ENCODE measurements around the gene ATG101. TPM values are rescaled to one million over a fixed set of nuclear protein-coding genes. Genes with fewer than 3 reads are reported as not detected.

ATG101 gene
- total RNA-seq, 2 experiments from 2014 or later, result 38.0 to 53.9 TPM

GRCh38 chr12:52035190-52035589, 34.6 kb upstream of the ATG101 start:
- Histone ChIP-seq H2AFZ (ENCODE audit: low read length) (no peak overlapping the region), H4K20me1 (ENCODE audit: insufficient read depth, low read length) (no peaks in the 10 kb centered on the region), H3K9me3 (ENCODE audit: low read length) (no peaks in the 10 kb centered on the region), H3K4me3 (ENCODE audit: low read depth, low read length, poor library complexity, severe bottlenecking) (no peak overlapping the region), H3K36me3 (ENCODE audit: insufficient read depth, low read length) (no peaks in the 10 kb centered on the region), H3K4me2 (ENCODE audit: low read length) (no peak overlapping the region), H3K9me2 (ENCODE audit: insufficient read depth, low read length) (no peaks in the 10 kb centered on the region), H3K27ac (ENCODE audit: low read depth, low read length, poor library complexity, severe bottlenecking) (no peak overlapping the region), H3K79me2 (ENCODE audit: insufficient read depth, low read depth, low read length) (peaks cover 22% of the 10 kb centered on the region; the same call in 1 of the 2 replicates), H3K4me1 (ENCODE audit: insufficient read depth, low read length, poor library complexity, severe bottlenecking) (peaks cover 61% of the 10 kb centered on the region)
- no TSS peak for BruUV-seq (replicated peaks)
- intact Hi-C loops (cut with micrococcal nuclease; ENCODE audit: unreplicated experiment), result no loop called here
- POLR2A ChIA-PET, result no interaction called here
- CTCF ChIA-PET (ENCODE audit: unreplicated experiment), result no interaction called here
- no peak for TF ChIP-seq EZH2phosphoT487 (IDR thresholded peaks at IDR 0.05; ENCODE audit: borderline replicate concordance, low read depth, low read length)
- no peak for TF ChIP-seq CTCF (conservative IDR thresholded peaks at IDR 0.05; ENCODE audit: low read length)
- DNase-seq (ENCODE audit: low spot score), result no peak

- Histone ChIP-seq H3K9me2 (ENCODE audit: insufficient read depth, low read length) (no peaks in the 10 kb centered on the region), H3K4me3 (ENCODE audit: low read depth, low read length, poor library complexity, severe bottlenecking) (no peak overlapping the region), H3K27ac (ENCODE audit: low read depth, low read length, poor library complexity, severe bottlenecking) (peak overlapping the region; percentile 53), H2AFZ (ENCODE audit: low read length) (no peak overlapping the region), H3K79me2 (ENCODE audit: insufficient read depth, low read depth, low read length) (peaks cover 22% of the 10 kb centered on the region; the same call in 1 of the 2 replicates), H3K9me3 (ENCODE audit: low read length) (no peaks in the 10 kb centered on the region), H3K4me1 (ENCODE audit: insufficient read depth, low read length, poor library complexity, severe bottlenecking) (peaks cover 68% of the 10 kb centered on the region), H3K36me3 (ENCODE audit: insufficient read depth, low read length) (no peaks in the 10 kb centered on the region), H3K4me2 (ENCODE audit: low read length) (peak overlapping the region; percentile 69), H4K20me1 (ENCODE audit: insufficient read depth, low read length) (no peaks in the 10 kb centered on the region)
- TF ChIP-seq CTCF (conservative IDR thresholded peaks at IDR 0.05; ENCODE audit: low read length) (no peak), EZH2phosphoT487 (IDR thresholded peaks at IDR 0.05; ENCODE audit: borderline replicate concordance, low read depth, low read length) (no peak)
- intact Hi-C loops (cut with micrococcal nuclease; ENCODE audit: unreplicated experiment), result loop anchor here (2.0 kb wide), 1 partner anchor 15 kb away; the partner anchor contains the start of gene NR4A1
- ChIA-PET POLR2A (no interaction called here), CTCF (ENCODE audit: unreplicated experiment) (interaction anchor here (0.8 kb wide), 1 partner anchor 10 kb away, joined by 4 read pairs; no protein-coding TSS in a partner anchor)
- BruUV-seq (replicated peaks), result no TSS peak
- no peak for DNase-seq (ENCODE audit: low spot score)
These were observed 33.9 kb upstream of the ATG101 start for GRCh38 chr12:52035926-52036325.

- H3K4me1 ChIP-seq (ENCODE audit: insufficient read depth, low read length, poor library complexity, severe bottlenecking), result peaks cover 76% of the 10 kb centered on the region
- DNase-seq (ENCODE audit: low spot score), result peak; percentile 84
These were observed 33.1 kb upstream of the ATG101 start for GRCh38 chr12:52036587-52037171.

More at GRCh38 chr12:52036587-52037171, 33.1 kb upstream of the ATG101 start:
- BruUV-seq (replicated peaks), result no TSS peak
- Histone ChIP-seq H3K9me3 (ENCODE audit: low read length) (no peaks in the 10 kb centered on the region), H3K27ac (ENCODE audit: low read depth, low read length, poor library complexity, severe bottlenecking) (peak overlapping the region; percentile 53), H3K36me3 (ENCODE audit: insufficient read depth, low read length) (no peaks in the 10 kb centered on the region), H3K9me2 (ENCODE audit: insufficient read depth, low read length) (no peaks in the 10 kb centered on the region), H4K20me1 (ENCODE audit: insufficient read depth, low read length) (no peaks in the 10 kb centered on the region), H2AFZ (ENCODE audit: low read length) (peak overlapping the region; percentile 76), H3K79me2 (ENCODE audit: insufficient read depth, low read depth, low read length) (peaks cover 22% of the 10 kb centered on the region; the same call in 1 of the 2 replicates), H3K4me3 (ENCODE audit: low read depth, low read length, poor library complexity, severe bottlenecking) (peak overlapping the region; percentile 65), H3K4me2 (ENCODE audit: low read length) (peak overlapping the region; percentile 69)
- TF ChIP-seq EZH2phosphoT487 (IDR thresholded peaks at IDR 0.05; ENCODE audit: borderline replicate concordance, low read depth, low read length), result no peak
- no peak for TF ChIP-seq CTCF (conservative IDR thresholded peaks at IDR 0.05; ENCODE audit: low read length)
- CTCF ChIA-PET (ENCODE audit: unreplicated experiment), result interaction anchor here (0.8 kb wide), 1 partner anchor 11 kb away, joined by 4 read pairs; no protein-coding TSS in a partner anchor
- intact Hi-C loops (cut with micrococcal nuclease; ENCODE audit: unreplicated experiment), result loop anchor here (2.0 kb wide), 1 partner anchor 14 kb away; the partner anchor contains the start of gene NR4A1
- POLR2A ChIA-PET, result interaction anchor here (0.5 to 1.0 kb wide), 5 partner anchors 11 to 87 kb away, joined by 3 to 4 read pairs (median 3); partner anchors contain the start of gene NR4A1

Measured in OCI-LY7 (cell line).